ENCODE measurements around the gene PCDH9.
"Not testable (repeated sequence)": the region's sequence is repeated elsewhere in the genome, so short reads cannot be mapped to it uniquely, and the experiment has no call there.

PCDH9 gene

DNA sequence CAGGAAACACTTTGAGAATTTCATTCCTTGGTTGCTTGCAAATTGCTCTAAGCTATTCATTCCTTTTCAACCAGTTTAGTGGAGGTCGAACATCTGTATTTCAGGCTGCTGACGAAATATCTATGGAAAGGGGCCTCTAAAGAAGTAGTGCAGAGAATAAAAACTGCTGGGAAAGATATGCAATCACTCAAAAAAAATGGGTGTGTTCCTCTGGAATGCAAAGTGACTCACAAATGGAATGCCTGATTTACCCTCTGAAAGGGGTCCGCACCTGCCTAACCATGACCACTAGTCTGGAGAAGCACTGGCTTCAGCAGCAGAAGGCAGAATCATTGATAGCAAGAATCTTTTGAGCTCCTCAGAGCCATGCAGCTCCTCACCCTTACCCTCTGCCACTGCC is 129.4 kb downstream of the PCDH9 start:
- TF ChIP-seq, protein P1, sequence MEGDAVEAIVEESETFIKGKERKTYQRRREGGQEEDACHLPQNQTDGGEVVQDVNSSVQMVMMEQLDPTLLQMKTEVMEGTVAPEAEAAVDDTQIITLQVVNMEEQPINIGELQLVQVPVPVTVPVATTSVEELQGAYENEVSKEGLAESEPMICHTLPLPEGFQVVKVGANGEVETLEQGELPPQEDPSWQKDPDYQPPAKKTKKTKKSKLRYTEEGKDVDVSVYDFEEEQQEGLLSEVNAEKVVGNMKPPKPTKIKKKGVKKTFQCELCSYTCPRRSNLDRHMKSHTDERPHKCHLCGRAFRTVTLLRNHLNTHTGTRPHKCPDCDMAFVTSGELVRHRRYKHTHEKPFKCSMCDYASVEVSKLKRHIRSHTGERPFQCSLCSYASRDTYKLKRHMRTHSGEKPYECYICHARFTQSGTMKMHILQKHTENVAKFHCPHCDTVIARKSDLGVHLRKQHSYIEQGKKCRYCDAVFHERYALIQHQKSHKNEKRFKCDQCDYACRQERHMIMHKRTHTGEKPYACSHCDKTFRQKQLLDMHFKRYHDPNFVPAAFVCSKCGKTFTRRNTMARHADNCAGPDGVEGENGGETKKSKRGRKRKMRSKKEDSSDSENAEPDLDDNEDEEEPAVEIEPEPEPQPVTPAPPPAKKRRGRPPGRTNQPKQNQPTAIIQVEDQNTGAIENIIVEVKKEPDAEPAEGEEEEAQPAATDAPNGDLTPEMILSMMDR (IDR thresholded peaks at IDR 0.05; ENCODE audit: borderline replicate concordance, control extremely low read depth, extremely low read depth, insufficient read depth, missing control alignments) = no peak
- in situ Hi-C loops (cut with MboI; ENCODE audit: low sequenced_read_pairs, unreplicated experiment) = no loop called here
- no peak for DNase-seq (ENCODE audit: low spot score)

DNA sequence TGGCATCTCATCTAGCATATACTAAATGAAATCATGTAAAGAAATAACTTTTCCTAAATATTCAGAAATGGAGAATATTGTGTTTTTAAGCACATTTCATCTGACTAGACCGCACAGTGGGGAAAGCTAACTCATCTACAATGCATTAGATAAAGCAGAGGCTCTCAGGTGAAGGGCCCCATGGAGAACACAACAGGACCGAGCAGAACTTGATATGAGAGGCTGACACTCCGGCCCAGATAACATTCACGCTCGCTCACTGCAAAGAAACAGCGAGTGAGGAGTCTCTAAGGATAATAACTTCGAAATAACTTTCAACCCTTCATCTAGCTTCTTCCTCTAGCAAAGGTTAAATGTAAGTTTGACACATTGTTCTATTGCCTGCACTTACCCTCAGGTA is 130.6 kb downstream of the PCDH9 start:
- in situ Hi-C loops (cut with MboI; ENCODE audit: low sequenced_read_pairs, unreplicated experiment) = no loop called here
- TF ChIP-seq, protein P1 (IDR thresholded peaks at IDR 0.05; ENCODE audit: borderline replicate concordance, control extremely low read depth, extremely low read depth, insufficient read depth, missing control alignments) = no peak
- no peak for DNase-seq (ENCODE audit: low spot score)

DNA sequence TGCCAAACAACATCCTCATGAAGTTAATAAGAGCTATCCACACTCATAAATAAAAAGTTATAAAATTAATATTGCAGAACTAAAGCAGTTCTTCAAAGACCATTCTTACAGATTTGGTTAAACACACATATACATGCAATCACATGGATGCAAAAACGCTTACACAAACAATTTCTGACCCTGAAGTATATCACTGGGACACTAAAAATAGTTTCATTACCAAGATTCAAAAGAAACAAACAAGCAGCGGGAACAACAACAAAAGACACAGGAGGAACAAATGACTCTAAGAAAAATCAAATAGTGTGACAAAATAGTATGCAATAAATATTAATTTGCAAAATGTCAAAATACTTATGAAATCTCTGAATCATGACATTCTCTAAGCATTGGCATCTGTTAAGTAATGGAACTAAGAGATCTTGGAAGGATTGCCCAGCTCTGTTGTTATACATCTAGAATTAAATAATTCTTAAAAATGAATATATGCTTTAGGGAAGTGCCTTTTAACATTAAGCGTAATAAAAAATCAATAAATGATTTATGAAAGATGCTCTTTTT is 132.2 kb downstream of the PCDH9 start:
- TF ChIP-seq, protein P1 (IDR thresholded peaks at IDR 0.05; ENCODE audit: borderline replicate concordance, control extremely low read depth, extremely low read depth, insufficient read depth, missing control alignments) = no peak
- in situ Hi-C loops (cut with MboI; ENCODE audit: low sequenced_read_pairs, unreplicated experiment) = no loop called here
- DNase-seq (ENCODE audit: low spot score) = no peak

DNA sequence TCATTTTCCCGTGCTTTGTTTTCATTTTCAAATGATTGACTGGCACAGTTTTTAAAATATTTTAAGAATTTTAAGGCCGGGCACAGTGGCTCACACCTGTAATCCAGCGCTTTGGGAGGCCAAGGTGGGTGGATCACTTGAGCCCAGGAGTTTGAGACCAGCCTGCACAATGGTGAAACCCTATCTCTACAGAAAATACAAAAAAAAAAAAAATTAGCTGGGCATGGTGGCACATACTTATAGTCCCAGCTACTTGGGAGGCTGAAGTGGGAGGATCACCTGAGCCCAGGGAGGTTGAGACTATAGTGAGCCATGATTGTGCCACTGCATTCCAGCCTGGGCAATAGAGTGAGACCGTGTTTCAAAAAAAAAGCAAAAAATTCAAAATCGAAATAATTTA is 133.2 kb downstream of the PCDH9 start:
- DNase-seq (ENCODE audit: low spot score); in situ Hi-C loops (cut with MboI; ENCODE audit: low sequenced_read_pairs, unreplicated experiment): not testable (repeated sequence)

DNA sequence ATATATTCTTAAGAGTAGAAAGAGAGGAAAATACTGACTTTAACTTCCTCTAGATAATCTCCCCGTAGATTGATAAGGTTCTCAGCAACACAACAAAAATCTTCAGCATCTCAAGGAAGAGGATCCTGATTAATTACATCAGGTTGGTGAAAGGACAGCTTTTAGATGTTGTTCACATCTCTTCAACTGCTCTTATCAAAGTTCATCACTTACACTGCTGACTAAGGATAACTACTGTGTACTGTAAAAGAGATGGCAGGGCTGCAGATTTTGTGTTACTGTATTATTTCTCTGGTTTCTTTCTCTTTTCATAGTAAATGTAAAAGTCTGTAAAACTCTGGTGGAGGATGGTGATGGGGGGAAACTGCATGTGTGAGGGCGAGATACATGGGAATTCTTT is 133.7 kb downstream of the PCDH9 start:
- no peak for DNase-seq (ENCODE audit: low spot score)
- in situ Hi-C loops (cut with MboI; ENCODE audit: low sequenced_read_pairs, unreplicated experiment) = no loop called here
- TF ChIP-seq, protein P1 (IDR thresholded peaks at IDR 0.05; ENCODE audit: borderline replicate concordance, control extremely low read depth, extremely low read depth, insufficient read depth, missing control alignments) = no peak

DNA sequence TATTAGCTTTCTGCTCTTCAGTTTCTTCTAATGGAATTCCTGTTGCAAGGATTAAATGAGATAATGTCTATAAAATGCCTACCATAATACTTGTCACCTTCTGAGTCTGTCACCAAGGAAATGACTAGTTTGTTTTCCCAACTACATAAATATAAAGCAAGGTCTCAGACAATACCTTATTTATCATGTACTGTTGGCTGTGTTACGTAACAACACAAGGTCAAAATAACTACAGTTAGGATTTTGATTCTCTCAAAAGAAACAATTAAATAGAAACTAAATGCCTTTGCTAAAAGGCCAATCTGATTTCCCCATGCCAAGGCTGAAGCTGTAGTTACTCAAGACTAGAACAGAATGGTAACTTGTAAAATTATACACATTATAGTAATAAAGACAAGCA is 134.5 kb downstream of the PCDH9 start:
- TF ChIP-seq, protein P1 (IDR thresholded peaks at IDR 0.05; ENCODE audit: borderline replicate concordance, control extremely low read depth, extremely low read depth, insufficient read depth, missing control alignments) = no peak
- in situ Hi-C loops (cut with MboI; ENCODE audit: low sequenced_read_pairs, unreplicated experiment) = no loop called here
- DNase-seq (ENCODE audit: low spot score) = no peak

DNA sequence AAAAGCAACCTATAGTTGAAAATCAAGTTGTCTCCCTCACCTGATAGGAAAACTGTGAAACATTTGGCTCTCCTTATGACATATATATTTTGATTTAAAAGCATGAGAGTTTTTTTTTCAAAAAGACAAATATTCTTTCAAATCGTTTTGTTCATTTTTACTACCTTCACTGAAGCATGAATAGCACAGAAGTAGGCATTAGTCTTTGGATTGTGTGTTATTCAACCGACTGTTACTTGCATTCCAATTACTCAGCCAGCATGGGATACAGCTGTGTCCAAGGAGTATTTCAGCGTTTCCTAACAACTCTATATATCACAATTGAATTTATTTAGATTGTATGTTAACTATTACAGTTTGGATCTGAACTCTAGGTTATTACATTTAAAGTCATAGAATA is 135.2 kb downstream of the PCDH9 start:
- DNase-seq (ENCODE audit: low spot score) = no peak
- in situ Hi-C loops (cut with MboI; ENCODE audit: low sequenced_read_pairs, unreplicated experiment) = no loop called here
- TF ChIP-seq, protein P1 (IDR thresholded peaks at IDR 0.05; ENCODE audit: borderline replicate concordance, control extremely low read depth, extremely low read depth, insufficient read depth, missing control alignments) = no peak

Data from GM13976 (cell line).